Measurements from ENCODE around the gene ATG4B. TPM values are rescaled to one million over a fixed set of nuclear protein-coding genes. Genes with fewer than 3 reads are reported as not detected.
A peak's percentile ranks its signal among the peaks of the same experiment; 100 is the strongest.

ATG4B gene
- total and polyA plus RNA-seq, 2 of the 8 experiments (the other 6 are each of a cell fraction or from before 2014, with no cell fraction given) = 103 to 155 TPM

- TF ChIP-seq CHD2 (IDR thresholded peaks at IDR 0.05; ENCODE audit: low read length) (0 out of 2 replicates have a peak, but pooled peaks have one; percentile 31), GABPA (IDR thresholded peaks at IDR 0.05; ENCODE audit: borderline replicate concordance, insufficient read depth, low read length) (peak; percentile 43; the same call in 1 of the 2 replicates), SRF (IDR thresholded peaks at IDR 0.05; ENCODE audit: low read depth, low read length) (peak; percentile 86), HDAC6 (IDR thresholded peaks at IDR 0.05; ENCODE audit: low read depth, low read length) (no peak), CHD1 (IDR thresholded peaks at IDR 0.05; ENCODE audit: low read depth, low read length) (no peak; the same call in 1 of the 2 replicates), SIRT6 (IDR thresholded peaks at IDR 0.05; ENCODE audit: low read length) (no peak), JUND (IDR thresholded peaks at IDR 0.05; ENCODE audit: low read length) (no peak), TAF1 (IDR thresholded peaks at IDR 0.05; ENCODE audit: low read depth, low read length) (peak; percentile 92), SUZ12 (IDR thresholded peaks at IDR 0.05; ENCODE audit: low read length) (no peak), KDM5A (IDR thresholded peaks at IDR 0.05; ENCODE audit: low read length) (peak; percentile 75), SP2 (IDR thresholded peaks at IDR 0.05; ENCODE audit: low read length) (no peak), TEAD4 (IDR thresholded peaks at IDR 0.05; ENCODE audit: low read depth, low read length) (no peak), CEBPB (IDR thresholded peaks at IDR 0.05; ENCODE audit: low read depth, low read length) (no peak), POU5F1 (IDR thresholded peaks at IDR 0.05; ENCODE audit: low read depth, low read length) (no peak), SP1 (IDR thresholded peaks at IDR 0.05; ENCODE audit: low read depth, low read length) (peak; percentile 44; the same call in 1 of the 2 replicates)
These were observed at the start of gene ATG4B, which contains the start of gene THAP4 (continued) for GRCh38 chr2:241637018-241637794.

Data from H1 (cell line).